ENCODE measurements around the gene STRBP. TPM values are rescaled to one million over a fixed set of nuclear protein-coding genes. Genes with fewer than 3 reads are reported as not detected.

Gene STRBP
- total RNA-seq, 1 experiment from 2014 or later, result 74.0 TPM

DNA sequence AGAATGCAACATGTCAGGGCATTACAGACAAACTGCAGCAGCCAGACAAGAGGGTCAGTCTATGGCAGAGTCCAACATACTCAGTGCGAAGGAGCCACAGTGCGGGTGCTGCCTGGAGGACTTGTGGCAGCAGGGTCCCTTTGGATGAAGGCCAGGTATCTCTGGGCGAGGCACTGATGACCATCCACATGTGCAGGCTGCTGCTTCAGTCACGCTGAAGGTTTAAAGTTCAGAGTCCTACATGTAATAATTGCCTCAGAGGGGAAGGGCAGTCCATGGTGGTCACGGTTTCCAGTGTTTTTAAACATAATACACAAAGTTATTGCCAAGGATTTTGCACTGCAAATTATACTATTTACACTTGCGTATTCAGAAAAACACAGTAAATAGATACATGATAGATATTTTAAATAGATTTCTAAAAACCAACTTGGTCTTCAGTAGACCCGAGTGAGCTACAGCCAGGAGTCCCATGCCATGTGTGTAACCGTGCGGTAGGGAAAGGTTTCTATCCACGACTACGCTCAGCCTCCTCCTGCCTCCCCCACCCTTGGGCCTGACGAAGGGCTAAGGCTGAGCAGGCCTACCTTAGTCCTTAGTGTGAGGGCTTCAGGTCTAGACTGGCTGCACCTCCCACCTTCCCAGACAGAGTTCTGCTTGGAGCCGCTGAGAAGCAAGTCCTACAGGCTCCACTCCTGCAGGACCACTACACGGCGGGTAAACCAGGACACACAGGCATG lies 158.7 kb downstream of the STRBP start:
- Histone ChIP-seq H2BK15ac (ENCODE audit: low read depth, low read length) (no peak overlapping the region), H2AK5ac (ENCODE audit: insufficient read length, low read length) (no peak overlapping the region), H3K23me2 (ENCODE audit: insufficient read length, low read depth, low read length, poor library complexity, severe bottlenecking) (no peaks in the 10 kb centered on the region), H3K56ac (ENCODE audit: insufficient read length, low read depth, low read length) (no peak overlapping the region), H3K79me2 (ENCODE audit: insufficient read depth, low read length) (no peaks in the 10 kb centered on the region), H3K27me3 (ENCODE audit: insufficient read depth, low read length) (no peaks in the 10 kb centered on the region), H3K4ac (ENCODE audit: low read depth, low read length) (no peak overlapping the region), H3K27ac (ENCODE audit: insufficient read length, low read depth, low read length) (no peak overlapping the region), H4K20me1 (ENCODE audit: control insufficient read depth, insufficient read depth, insufficient read length) (peaks cover 2% of the 10 kb centered on the region), H4K5ac (ENCODE audit: insufficient read length, low read depth, low read length) (no peak overlapping the region), H3T11ph (ENCODE audit: low read length) (no peak overlapping the region), H2BK120ac (ENCODE audit: low read depth, low read length, poor library complexity, severe bottlenecking) (no peak overlapping the region), H3K4me1 (ENCODE audit: insufficient read depth, low read length) (no peaks in the 10 kb centered on the region), H3K79me1 (ENCODE audit: insufficient read depth, low read depth, low read length, poor library complexity, severe bottlenecking) (no peaks in the 10 kb centered on the region), H3K4me2 (ENCODE audit: insufficient read depth, insufficient read length, low read length) (no peak overlapping the region), H2BK12ac (ENCODE audit: insufficient read length, low read depth, low read length) (no peak overlapping the region), H3K9ac (ENCODE audit: extremely low read depth, insufficient read length, low read length) (no peak overlapping the region), H3K23ac (ENCODE audit: insufficient read length, low read depth, low read length) (no peak overlapping the region), H4K91ac (ENCODE audit: insufficient read length, low read depth, low read length) (no peak overlapping the region), H3K9me3 (ENCODE audit: control insufficient read depth, low read depth, low read length) (no peaks in the 10 kb centered on the region), H4K8ac (replicated peaks; ENCODE audit: insufficient read length, low read depth, low read length) (no peak overlapping the region), H2BK20ac (ENCODE audit: low read depth, low read length, poor library complexity, severe bottlenecking) (no peak overlapping the region), H2AFZ (ENCODE audit: low read length) (no peak overlapping the region), H3K14ac (ENCODE audit: insufficient read depth, low read length) (no peak overlapping the region), H3K18ac (ENCODE audit: insufficient read length, low read depth, low read length) (no peak overlapping the region), H2BK5ac (ENCODE audit: insufficient read length, low read length) (no peak overlapping the region)
- H3K27ac Mint-ChIP-seq, result no peak overlapping the region
- peaks cover 11 to 16% of the 10 kb centered on the region in 2 experiments for H3K4me1 Mint-ChIP-seq
- H3K36me3 Mint-ChIP-seq (ENCODE audit: insufficient read depth in 1 of 3, low read depth in 3 of 3), result peaks cover 19 to 47% (median 24%) of the 10 kb centered on the region in 3 experiments; a peak in 6 of 7 replicates
- no peaks in the 10 kb centered on the region; the same call in 1 of the 2 replicates for H3K27me3 Mint-ChIP-seq (ENCODE audit: low read depth)
- H3K4me3 Mint-ChIP-seq, result no peak overlapping the region
- no CpG with 5 or more reads among the region's 15 CpGs for WGBS (ENCODE audit: extremely low coverage, insufficient read length, low lambda C conversion rate)
- TF ChIP-seq, protein P1, sequence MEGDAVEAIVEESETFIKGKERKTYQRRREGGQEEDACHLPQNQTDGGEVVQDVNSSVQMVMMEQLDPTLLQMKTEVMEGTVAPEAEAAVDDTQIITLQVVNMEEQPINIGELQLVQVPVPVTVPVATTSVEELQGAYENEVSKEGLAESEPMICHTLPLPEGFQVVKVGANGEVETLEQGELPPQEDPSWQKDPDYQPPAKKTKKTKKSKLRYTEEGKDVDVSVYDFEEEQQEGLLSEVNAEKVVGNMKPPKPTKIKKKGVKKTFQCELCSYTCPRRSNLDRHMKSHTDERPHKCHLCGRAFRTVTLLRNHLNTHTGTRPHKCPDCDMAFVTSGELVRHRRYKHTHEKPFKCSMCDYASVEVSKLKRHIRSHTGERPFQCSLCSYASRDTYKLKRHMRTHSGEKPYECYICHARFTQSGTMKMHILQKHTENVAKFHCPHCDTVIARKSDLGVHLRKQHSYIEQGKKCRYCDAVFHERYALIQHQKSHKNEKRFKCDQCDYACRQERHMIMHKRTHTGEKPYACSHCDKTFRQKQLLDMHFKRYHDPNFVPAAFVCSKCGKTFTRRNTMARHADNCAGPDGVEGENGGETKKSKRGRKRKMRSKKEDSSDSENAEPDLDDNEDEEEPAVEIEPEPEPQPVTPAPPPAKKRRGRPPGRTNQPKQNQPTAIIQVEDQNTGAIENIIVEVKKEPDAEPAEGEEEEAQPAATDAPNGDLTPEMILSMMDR (conservative IDR thresholded peaks at IDR 0.05), result no peak
- no peak for DNase-seq
- no peaks in the 10 kb centered on the region for H3K9me3 Mint-ChIP-seq
